OCI-LY7 (cell line): Measurements from ENCODE around the gene UBQLN2. TPM values are rescaled to one million over a fixed set of nuclear protein-coding genes. Genes with fewer than 3 reads are reported as not detected.

Source experiments
- BruUV-seq: library from RNA; stranded (reverse); fragments of 400-500 nt; replicated peaks from 2 replicates; lab custom pipeline; 2021; lab: Mats Ljungman, UMichigan
- CTCF ChIA-PET: fragments of 300-600 bp; sonication (Branson Sonifier 250); formaldehyde crosslinking; loops from one replicate; lab custom pipeline; 2022; ENCODE audit warnings: antibody characterized with exemption; ENCODE audit not compliant: unreplicated experiment; lab: Charles Lee
- POLR2A ChIA-PET: fragments of 300-600 bp; sonication (Branson Sonifier 250); formaldehyde crosslinking; loops from one replicate; lab custom pipeline; 2022; ENCODE audit warnings: antibody characterized with exemption; lab: Charles Lee
- DNase-seq: peaks from one replicate; pipeline ENCODE4 v3.0.0-alpha.2; 2015; ENCODE audit warnings: low spot score
- H2AFZ ChIP-seq: fragments of 200-600 bp; sonication (generic), shearing (Covaris generic); 2 replicates; pipeline ENCODE4 v1.6.1; 2014; ENCODE audit warnings: mild to moderate bottlenecking, antibody characterized with exemption, low read length, moderate library complexity
- H3K27ac ChIP-seq: fragments of 200-600 bp; sonication (generic); 2 replicates; pipeline ENCODE4 v1.5.1; 2014; ENCODE audit warnings: mixed run types, low read depth, mild to moderate bottlenecking, moderate library complexity, low read length, inconsistent platforms; ENCODE audit not compliant: poor library complexity, severe bottlenecking
- H3K36me3 ChIP-seq: fragments of 200-600 bp; sonication (generic); 2 replicates; pipeline ENCODE4 v1.6.1; 2014; ENCODE audit warnings: mild to moderate bottlenecking, antibody characterized with exemption, low read length, moderate library complexity, mixed read lengths; ENCODE audit not compliant: insufficient read depth
- H3K4me1 ChIP-seq: fragments of 200-600 bp; sonication (generic); 2 replicates; pipeline ENCODE4 v1.5.1; 2014; ENCODE audit warnings: mild to moderate bottlenecking, low read length; ENCODE audit not compliant: insufficient read depth, poor library complexity, severe bottlenecking
- H3K4me2 ChIP-seq: fragments of 200-600 bp; sonication (generic); 2 replicates; pipeline ENCODE4 v1.6.1; 2014; ENCODE audit warnings: mild to moderate bottlenecking, low read length
- H3K4me3 ChIP-seq: fragments of 200-600 bp; sonication (generic); 2 replicates; pipeline ENCODE4 v1.5.1; 2014; ENCODE audit warnings: mild to moderate bottlenecking, low read depth, low read length; ENCODE audit not compliant: poor library complexity, severe bottlenecking
- H3K79me2 ChIP-seq: fragments of 200-600 bp; sonication (generic); 2 replicates; pipeline ENCODE4 v1.6.1; 2016; ENCODE audit warnings: low read depth, mild to moderate bottlenecking, low read length, moderate library complexity, mixed read lengths; ENCODE audit not compliant: insufficient read depth
- H3K9me2 ChIP-seq: fragments of 200-600 bp; sonication (generic); 2 replicates; pipeline ENCODE4 v1.6.1; 2016; ENCODE audit warnings: mild to moderate bottlenecking, low read length, mixed read lengths; ENCODE audit not compliant: insufficient read depth
- H3K9me3 ChIP-seq: fragments of 200-600 bp; sonication (generic); 2 replicates; pipeline ENCODE4 v1.6.1; 2014; ENCODE audit warnings: mild to moderate bottlenecking, mixed run types, low read length, mixed read lengths
- H4K20me1 ChIP-seq: fragments of 200-600 bp; sonication (generic); 2 replicates; pipeline ENCODE4 v1.6.1; 2014; ENCODE audit warnings: mild to moderate bottlenecking, antibody characterized with exemption, low read length, moderate library complexity, mixed read lengths; ENCODE audit not compliant: insufficient read depth
- CTCF ChIP-seq: fragments of 200-600 bp; sonication (generic); conservative IDR thresholded peaks from 2 replicates; pipeline ENCODE4 v1.5.1; 2014; ENCODE audit warnings: mild to moderate bottlenecking, antibody characterized with exemption, low read length, moderate library complexity, mixed read lengths
- EZH2phosphoT487 ChIP-seq: fragments of 200-600 bp; sonication (generic); IDR thresholded peaks from 2 replicates; pipeline ENCODE4 v1.6.1; 2018; ENCODE audit warnings: low read depth, borderline replicate concordance, mild to moderate bottlenecking, mixed run types, antibody characterized with exemption, low read length, moderate library complexity, mixed read lengths
- intact Hi-C: fragments of 100-400 bp; cut with micrococcal nuclease; formaldehyde crosslinking; loops from one replicate; pipeline ENCODE4 v1.10.0; 2022; ENCODE audit not compliant: unreplicated experiment
- total RNA-seq, 2 experiments: library from RNA; depleted of rRNA in 1 of 2; stranded (reverse); fragments of >200 nt in 1 of 2; shearing (Covaris generic) in 1 of 2; gene quantifications; 2 replicates each; pipeline ENCODE4 v1.2.3, GENCODE V29; 2014 to 2022

The UBQLN2 gene
- total RNA-seq, 2 experiments from 2014 or later, result 9.6 to 23.0 TPM

GRCh38 chrX:56564921-56565840 lies 1.8 kb downstream of the UBQLN2 start:
- Histone ChIP-seq H3K4me3 (peak overlapping the region; percentile 84), H3K4me1 (peaks cover 23% of the 10 kb centered on the region), H3K9me2 (no peaks in the 10 kb centered on the region), H3K9me3 (no peaks in the 10 kb centered on the region), H2AFZ (no peak overlapping the region), H3K4me2 (peak overlapping the region; percentile 88), H3K79me2 (peaks cover 56% of the 10 kb centered on the region), H3K36me3 (peaks cover 40% of the 10 kb centered on the region), H3K27ac (peak overlapping the region; percentile 91), H4K20me1 (peaks cover 24% of the 10 kb centered on the region; the same call in 1 of the 2 replicates)
- no TSS peak for BruUV-seq
- CTCF ChIA-PET, result no interaction called here
- peak; percentile 20 for DNase-seq
- POLR2A ChIA-PET, result interaction anchor here (1.7 kb wide), 1 partner anchor 163 kb away, joined by 4 read pairs; the partner anchor contains the start of gene NBDY
- no peak for TF ChIP-seq CTCF
- TF ChIP-seq EZH2phosphoT487, result no peak
- intact Hi-C loops, result loop anchor here (2.0 to 10.0 kb wide), 3 partner anchors 164 to 1390 kb away; partner anchors contain the start of genes NBDY and RRAGB

- H3K9me3 ChIP-seq, result no peaks in the 10 kb centered on the region
- no peak overlapping the region for H2AFZ ChIP-seq
- peaks cover 47% of the 10 kb centered on the region for H3K79me2 ChIP-seq
- H3K4me3 ChIP-seq, result no peak overlapping the region
- ChIA-PET CTCF (no interaction called here), POLR2A (interaction anchor here (0.6 to 3.1 kb wide), 2 partner anchors 9 to 151 kb away, joined by 3 to 12 read pairs; no protein-coding TSS in a partner anchor)
- H3K9me2 ChIP-seq, result no peaks in the 10 kb centered on the region
- TF ChIP-seq EZH2phosphoT487, result no peak
- TF ChIP-seq CTCF, result no peak
- H4K20me1 ChIP-seq, result peaks cover 24% of the 10 kb centered on the region; the same call in 1 of the 2 replicates
- H3K4me1 ChIP-seq, result peaks cover 19% of the 10 kb centered on the region
- intact Hi-C loops, result loop anchor here (10.0 kb wide), 2 partner anchors 855 to 1385 kb away; partner anchors contain the start of gene RRAGB
- no peak overlapping the region for H3K27ac ChIP-seq
- no peak for DNase-seq
- peaks cover 58% of the 10 kb centered on the region for H3K36me3 ChIP-seq
- no TSS peak for BruUV-seq
- H3K4me2 ChIP-seq, result no peak overlapping the region
These were observed 6.1 kb downstream of the UBQLN2 start for GRCh38 chrX:56569378-56570057.
